ENCODE measurements around the gene SNX30.
A peak's percentile ranks its signal among the peaks of the same experiment; 100 is the strongest.

SNX30 gene

GRCh38 chr9:112912636-112913035 is 162.1 kb downstream of the SNX30 start:
- no peak for DNase-seq (ENCODE audit: low read depth)
- H3K4me3 ChIP-seq (ENCODE audit: low read depth, low read length), result no peak overlapping the region
- TF ChIP-seq CTCF (IDR thresholded peaks at IDR 0.05; ENCODE audit: low read depth, low read length, missing control alignments), result no peak

- no peak for TF ChIP-seq CTCF (IDR thresholded peaks at IDR 0.05; ENCODE audit: low read depth, low read length, missing control alignments)
- DNase-seq (ENCODE audit: low read depth), result no peak
Observed at GRCh38 chr9:112913326-112913725, 162.8 kb downstream of the SNX30 start.

GRCh38 chr9:112914524-112914923 is 164.0 kb downstream of the SNX30 start:
- DNase-seq (ENCODE audit: low read depth), result no peak
- no peak for TF ChIP-seq CTCF (IDR thresholded peaks at IDR 0.05; ENCODE audit: low read depth, low read length, missing control alignments)
- no peak overlapping the region for H3K4me3 ChIP-seq (ENCODE audit: low read depth, low read length)

More at GRCh38 chr9:112913326-112913725, 162.8 kb downstream of the SNX30 start:
- H3K4me3 ChIP-seq (ENCODE audit: low read depth, low read length), result no peak overlapping the region

- no peak for DNase-seq (ENCODE audit: low read depth)
- no peak overlapping the region for H3K4me3 ChIP-seq (ENCODE audit: low read depth, low read length)
- TF ChIP-seq CTCF (IDR thresholded peaks at IDR 0.05; ENCODE audit: low read depth, low read length, missing control alignments), result no peak
Observed at GRCh38 chr9:112917047-112917986, 166.8 kb downstream of the SNX30 start.

GRCh38 chr9:112917987-112918362 is 167.4 kb downstream of the SNX30 start:
- no peak overlapping the region for H3K4me3 ChIP-seq (ENCODE audit: low read depth, low read length)
- no peak for DNase-seq (ENCODE audit: low read depth)
- no peak for TF ChIP-seq CTCF (IDR thresholded peaks at IDR 0.05; ENCODE audit: low read depth, low read length, missing control alignments)

- H3K4me3 ChIP-seq (ENCODE audit: low read depth, low read length), result no peak overlapping the region
- TF ChIP-seq CTCF (IDR thresholded peaks at IDR 0.05; ENCODE audit: low read depth, low read length, missing control alignments), result peak; percentile 75
- DNase-seq (ENCODE audit: low read depth), result peak; percentile 19
Observed at GRCh38 chr9:112921549-112921948, 171.0 kb downstream of the SNX30 start.
